Measurements from ENCODE around the gene LTBP1.

LTBP1 gene

DNA sequence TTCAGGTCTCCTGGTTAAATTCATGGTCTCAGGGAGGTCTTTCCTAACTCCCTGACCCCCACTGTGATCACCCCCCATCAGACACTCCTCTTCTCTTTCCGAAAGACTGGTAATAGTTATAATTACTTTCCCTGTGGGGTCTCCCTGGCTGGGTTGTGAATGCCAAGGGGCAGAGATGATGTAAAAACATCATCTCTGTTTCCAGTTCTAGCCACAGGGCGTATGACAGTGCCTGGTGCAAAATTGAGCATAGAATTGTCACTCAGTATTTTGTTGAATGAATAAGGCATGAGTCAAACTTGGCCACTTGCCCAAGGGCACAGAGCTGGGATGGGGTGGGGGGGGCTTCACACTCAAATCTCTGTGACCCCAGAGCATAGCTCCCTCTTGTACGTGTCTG lies 65.2 kb downstream of the LTBP1 start:
- DNase-seq (ENCODE audit: low read depth in 2 of 2), result no peak

DNA sequence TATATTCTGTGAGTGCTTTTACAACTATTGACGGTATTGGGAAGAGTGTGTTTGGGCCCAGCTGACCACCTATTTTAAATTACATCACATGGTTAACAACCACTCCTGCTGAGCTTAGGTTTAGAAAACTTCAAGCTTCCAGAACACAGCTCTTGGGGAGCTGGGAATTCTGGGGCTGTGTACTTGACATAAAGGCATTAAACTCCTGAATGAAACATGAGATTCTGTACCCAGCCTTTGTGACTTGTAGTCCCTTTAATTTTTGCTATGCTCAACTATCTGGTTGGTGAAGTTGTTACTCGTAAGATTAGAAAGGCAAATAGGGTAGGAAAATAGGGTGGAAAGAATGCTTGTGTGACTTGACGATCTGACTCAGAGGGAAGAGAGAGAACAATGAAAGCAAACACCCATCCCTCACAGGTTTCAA lies 66.9 kb downstream of the LTBP1 start:
- DNase-seq (ENCODE audit: low read depth in 2 of 2), result no peak

DNA sequence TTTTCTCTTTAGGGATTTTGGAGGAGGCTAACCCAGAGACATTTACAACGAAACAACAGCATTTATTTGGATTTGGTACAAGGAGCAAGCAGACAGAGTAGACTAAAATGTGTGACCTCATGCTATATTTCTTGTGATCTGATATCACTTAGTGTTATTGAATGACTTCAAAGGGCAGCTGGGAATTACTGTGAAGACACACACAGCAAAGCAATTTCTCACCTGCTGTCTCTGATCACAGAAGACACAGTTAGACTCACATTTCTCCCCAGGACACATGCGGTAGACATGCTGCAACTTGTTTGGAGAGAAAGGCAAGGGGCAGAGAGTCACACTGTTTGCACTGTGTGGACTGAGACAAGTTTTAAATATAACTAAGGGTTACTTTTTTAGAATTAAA lies 67.5 kb downstream of the LTBP1 start:
- no peak for DNase-seq (ENCODE audit: low read depth in 2 of 2)

DNA sequence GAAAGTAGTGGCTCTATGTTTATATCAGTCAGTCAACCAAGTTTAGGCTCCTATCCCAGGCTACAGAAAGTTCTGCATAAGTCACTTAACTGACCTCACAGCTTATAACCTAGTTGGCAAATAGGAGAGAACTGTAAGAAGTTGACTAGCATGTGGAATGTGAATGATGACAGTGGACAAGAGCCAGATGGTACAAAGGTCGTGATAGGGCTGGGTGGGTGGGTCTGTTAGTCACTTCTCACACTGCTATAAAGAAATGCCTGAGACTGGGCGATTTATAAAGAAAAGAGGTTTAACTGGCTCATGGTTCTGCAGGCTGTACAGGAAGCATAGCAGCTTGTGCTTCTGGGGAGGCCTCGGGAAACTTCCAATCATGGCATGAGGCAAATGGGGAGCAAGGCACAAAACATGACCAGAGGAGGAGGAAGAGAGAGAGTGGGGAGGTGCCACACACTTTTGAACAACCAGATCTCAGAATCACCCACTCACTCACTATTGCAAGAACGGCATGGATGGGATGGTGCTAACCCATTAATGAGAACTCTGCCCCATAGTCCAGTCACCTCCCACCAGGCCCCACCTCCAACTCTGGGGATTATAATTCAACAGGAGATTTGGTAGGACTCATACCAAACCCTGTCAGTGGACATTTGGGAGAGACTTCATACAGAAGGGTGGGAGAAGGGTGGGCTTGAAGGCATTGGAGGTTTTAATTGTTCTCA lies 68.8 kb downstream of the LTBP1 start:
- DNase-seq (ENCODE audit: low read depth in 2 of 2), result no peak

DNA sequence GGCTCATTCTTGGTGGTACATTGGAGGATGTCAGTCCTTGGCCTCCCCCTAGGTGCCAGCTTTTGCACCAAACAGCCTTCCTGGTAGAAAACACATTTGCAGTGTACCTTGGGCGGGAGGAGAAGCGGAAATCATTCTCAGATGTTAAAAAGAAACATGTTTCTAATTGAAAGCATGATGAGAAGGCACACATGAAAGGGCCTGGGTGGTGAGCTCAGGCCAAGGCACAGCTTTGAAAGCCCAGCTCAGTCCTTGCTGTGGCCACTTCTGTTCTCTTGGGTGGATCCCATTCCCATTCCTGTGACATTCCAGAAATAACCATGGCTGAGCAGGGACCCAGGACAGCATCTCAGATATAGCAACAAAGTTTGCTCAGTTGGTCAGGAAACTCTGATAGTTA lies 71.5 kb downstream of the LTBP1 start:
- no peak for DNase-seq (ENCODE audit: low read depth in 2 of 2)

DNA sequence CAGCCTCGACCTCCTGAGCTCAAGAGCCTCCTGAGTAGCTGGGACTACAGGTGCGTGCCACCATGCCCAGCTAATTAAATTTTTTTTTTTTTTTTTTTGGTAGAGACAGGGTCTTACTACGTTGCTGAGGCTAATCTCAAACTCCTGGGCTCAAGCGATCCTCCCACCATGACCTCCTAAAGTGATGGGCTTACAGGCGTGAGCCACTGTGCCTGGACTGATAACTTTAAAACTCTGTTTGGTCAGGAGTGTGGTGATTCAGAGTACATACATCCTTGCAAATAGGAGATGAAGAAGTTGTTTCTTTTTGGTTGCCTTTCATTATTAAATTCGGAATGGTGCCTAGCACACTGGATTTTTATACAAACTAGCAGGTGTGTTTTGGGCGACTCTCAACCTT lies 73.0 kb downstream of the LTBP1 start:
- DNase-seq (ENCODE audit: low read depth in 2 of 2), result no peak

DNA sequence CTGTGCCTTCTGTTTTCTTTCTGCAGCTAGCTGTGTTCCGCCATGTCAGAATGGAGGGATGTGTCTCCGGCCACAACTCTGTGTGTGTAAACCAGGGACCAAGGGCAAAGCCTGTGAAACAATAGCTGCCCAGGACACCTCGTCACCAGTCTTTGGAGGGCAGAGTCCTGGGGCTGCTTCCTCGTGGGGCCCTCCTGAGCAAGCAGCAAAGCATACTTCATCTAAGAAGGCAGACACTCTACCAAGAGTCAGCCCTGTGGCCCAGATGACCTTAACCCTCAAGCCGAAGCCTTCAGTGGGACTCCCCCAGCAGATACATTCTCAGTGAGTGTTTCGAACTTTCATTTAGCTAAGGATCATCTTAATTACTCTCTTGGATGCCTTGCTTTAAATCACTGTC lies 74.1 kb downstream of the LTBP1 start:
- no peak for DNase-seq (ENCODE audit: low read depth in 2 of 2)

DNA sequence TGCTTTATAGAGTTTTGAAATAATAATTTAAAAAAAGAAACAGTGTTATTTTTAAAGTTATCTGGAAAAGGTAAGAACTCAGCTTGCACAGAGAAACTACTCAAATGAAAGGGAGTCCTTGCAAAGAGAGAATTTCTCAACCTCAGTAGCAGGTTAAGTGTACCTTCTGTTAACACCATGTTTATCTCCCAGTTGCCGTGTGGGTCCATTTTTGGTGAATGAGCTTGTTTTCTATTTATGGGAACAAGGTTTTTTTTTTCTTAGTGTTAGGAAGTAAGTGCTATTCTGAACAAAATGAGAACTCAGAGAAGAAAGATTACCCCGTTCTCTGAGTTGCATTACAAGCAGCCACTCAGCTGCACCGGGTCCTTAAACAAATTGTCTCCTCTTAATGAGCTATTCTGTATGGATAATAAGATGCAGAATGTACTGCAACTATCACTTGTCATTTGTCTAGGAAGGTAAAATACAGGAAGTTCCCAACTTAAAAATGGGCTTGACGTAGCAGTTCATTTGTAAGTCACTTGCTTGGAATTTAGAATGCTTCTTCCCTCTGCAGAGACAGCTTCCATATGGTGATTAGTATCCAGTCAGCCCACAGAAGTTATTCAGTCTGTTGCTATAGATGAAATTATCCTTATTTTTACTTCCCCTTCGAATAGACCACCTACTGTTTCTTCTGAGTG lies 74.9 kb downstream of the LTBP1 start:
- DNase-seq (ENCODE audit: low read depth in 2 of 2), result no peak

DNA sequence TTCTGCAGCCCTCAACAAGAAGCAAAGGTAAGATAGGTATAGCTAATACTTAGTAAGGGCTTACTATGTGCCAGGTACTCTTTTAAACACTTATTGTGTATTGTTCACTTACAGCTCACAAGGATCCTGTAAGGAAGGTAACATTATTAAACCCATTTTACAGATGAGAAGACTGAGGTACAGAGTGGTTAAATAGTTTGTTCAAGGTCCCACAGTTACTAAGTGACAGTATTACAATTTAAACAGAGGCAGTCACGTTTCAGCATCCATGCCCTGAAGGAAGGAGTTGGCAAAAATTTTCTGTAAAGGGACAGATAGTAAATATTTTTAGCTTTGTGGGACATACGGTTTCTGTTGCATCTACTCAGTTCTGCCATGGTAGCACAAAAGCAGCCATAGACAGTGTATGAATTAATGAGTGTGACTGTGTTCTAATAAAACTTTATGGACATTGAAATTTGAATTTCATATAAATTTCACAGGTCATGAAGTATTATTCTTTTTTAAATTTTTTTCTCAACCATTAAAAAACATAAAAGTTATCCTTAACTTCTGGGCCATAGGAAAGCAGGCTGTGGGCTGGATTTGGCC lies 75.7 kb downstream of the LTBP1 start:
- DNase-seq (ENCODE audit: low read depth in 2 of 2), result no peak

DNA sequence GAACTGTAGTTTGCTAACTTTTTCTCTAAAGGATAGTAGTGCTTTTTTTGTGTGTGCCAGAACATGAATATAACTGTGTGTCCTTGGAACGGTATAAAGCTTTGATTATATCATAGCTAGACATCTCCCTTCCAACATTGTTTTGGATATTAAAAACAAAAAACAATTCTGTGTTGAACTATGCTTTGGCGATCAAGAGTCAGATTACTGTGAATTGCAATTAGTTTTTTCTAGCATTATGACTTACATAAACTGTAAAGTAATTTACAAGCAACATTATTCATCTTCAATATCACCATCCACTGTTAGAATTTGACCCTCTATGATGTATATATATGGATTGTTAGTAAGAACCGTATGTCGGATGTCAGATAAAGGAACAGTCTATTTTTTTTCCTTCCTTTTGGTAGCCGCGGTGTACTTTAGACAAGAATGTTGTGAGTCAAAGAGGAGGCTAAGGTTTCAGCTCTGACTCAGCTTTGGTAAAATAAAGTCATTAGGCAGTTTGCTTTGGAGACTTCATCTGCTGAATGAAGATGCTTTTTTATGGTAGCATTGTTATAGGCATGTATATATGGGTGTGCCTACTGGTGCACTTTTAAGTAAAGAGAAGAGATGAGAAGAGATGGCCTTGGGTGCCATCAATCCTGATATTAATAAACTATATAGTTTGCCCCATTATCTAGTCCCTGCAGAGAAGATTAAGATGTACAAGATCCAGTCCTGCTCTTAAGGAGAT lies 76.4 kb downstream of the LTBP1 start:
- no peak for DNase-seq (ENCODE audit: low read depth in 2 of 2)

DNA sequence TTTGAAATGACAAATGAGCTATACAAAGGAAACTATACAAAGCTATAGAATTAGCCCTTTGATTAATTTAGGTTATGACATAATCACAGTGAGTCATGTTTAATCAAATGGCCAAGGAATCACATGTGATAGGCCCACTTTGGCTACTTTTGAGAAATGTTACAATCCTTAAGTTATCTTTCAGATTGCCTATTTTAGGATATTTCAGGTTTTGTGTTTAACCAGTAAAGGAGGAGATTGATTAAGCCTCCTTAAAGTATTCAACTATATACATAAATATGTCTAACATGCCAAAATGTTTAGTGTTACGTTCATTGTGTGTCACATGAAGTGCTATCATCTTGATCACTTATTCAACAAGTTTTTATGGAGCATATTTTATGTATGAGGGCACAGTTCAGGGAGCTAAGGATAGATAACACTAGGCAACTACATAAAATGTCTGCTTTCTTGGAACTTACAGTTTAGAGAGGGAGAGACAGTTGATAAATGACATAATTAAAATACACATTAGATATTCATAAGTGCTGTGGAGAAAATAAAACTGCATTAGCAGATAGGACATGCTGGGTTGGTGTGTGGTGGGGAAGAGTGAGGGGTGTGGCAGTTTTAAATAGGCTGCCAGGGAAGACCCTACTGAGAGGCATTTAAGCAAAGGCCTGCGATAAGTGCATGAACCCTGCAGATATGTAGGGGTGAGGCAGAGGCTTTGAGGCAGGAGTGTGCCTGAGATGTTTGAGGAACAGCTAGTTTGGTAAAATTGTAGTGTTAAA lies 77.2 kb downstream of the LTBP1 start:
- no peak for DNase-seq (ENCODE audit: low read depth in 2 of 2)

DNA sequence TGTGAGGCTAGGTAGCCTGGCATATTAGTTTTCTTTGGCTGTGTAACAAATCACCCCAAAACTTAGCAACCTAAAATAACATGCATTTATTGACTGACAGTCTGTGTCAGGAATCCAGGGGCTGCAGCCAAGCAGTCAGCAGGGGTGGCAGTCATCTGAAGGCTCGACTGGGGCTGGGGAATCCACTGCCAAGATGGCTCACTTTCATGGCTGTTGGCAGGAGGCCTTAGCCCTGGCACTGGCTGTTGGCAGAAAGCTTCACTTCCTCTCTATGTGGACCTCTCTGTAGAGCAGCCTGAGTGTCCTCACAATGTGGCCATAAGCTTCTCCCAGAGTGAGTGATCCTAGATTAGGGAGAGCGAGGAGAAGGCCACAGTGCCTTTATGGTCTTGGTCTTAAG lies 78.0 kb downstream of the LTBP1 start:
- no peak for DNase-seq (ENCODE audit: low read depth in 2 of 2)

DNA sequence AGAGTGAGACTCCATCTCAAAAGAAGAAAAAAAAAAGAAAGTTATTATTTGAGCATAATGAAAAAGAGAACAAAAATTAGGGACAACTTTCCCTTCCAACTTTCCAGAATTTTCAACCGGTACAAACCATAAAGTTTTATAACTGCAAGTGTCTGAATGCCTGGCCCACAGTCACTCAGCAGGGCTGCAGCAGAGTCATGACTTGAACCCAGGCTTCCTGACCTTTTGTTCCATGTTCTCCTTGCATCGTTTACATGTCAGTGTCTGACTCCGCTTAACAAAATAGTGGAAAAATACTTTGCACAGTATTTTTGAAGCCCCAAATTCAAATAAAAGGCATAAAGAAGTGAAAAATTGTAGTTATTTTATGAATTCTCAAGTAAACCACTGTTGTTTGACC lies 82.7 kb downstream of the LTBP1 start:
- DNase-seq (ENCODE audit: low read depth in 2 of 2), result no peak

DNA sequence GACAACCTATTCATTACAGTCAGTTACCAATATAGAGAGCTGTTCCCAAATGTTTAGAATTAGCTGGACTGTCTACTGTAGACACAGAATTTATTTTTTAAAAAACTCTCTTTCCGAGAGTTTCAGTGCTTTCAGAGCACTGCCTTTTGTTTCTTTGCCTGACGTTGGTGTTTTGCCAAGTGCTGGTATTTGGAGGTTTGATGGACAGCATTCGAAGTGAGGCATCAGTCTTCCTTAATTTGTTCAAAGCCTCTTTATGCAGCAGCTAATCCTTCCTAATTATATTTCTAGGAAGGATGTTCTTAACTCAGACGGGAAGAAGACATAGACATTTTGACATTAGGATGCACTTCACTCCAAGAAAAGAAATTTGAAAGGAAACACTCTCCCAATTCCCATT lies 83.2 kb downstream of the LTBP1 start:
- DNase-seq (ENCODE audit: low read depth in 2 of 2), result no peak

DNA sequence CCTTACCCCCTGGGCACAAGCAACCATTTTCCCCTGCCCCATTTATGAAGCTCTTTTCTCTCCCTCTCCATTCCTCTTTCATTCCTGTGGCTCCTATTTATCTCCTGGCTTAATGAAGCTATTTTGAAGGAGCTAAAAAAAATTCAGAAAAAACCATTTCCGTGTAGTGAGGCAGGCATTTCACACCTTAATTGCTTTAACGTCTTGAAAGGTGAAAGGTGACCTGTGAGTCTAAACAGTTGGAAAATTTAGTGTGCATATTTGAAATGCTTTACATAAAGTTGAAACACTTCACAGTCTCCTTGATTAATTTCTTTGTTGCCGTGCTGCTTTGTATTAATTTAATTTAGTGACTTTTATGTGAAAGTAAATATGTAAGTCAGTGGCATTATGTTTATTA lies 83.6 kb downstream of the LTBP1 start:
- DNase-seq (ENCODE audit: low read depth in 2 of 2), result no peak

DNA sequence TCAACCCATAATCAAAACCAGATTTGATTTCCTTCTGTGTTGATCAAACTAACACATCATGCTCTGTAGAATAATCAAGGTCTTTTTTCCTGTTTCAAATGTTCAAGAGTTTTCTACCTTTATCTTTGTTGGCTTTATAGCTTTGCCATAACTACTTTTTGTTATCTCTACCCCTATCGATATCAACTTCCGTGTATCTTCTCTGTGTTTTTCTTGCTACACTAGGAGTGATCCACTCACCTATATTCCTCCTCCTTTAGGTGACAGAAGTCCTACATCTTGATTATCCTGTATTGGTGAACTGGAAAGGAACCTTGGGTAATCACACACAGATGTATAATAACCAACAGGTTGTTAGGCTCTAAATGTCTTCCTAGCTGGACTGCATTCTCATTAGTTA lies 85.5 kb downstream of the LTBP1 start:
- DNase-seq (ENCODE audit: low read depth in 2 of 2), result no peak

DNA sequence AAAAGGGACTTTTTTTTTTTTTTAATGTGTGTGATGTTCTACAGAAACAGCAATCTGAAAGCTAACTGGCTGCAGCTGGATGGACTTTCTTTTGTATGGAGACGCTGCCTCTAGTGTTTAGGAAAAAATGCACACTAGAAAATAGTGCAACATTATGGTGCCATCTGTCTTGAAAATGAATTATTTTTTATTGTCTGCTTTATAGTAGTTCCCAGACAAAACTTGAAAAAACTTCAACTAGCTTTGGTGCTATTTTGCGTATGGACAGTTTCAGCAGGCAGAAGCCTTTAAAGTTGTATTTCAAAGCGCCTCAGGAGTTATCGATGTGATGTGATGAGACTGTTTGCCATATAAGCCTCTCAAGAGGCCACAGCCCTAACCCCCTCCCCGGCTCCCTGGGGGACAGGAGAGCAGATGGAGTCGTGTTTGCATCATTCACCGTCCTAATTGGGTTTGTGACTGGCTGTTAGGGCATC lies 86.9 kb downstream of the LTBP1 start:
- DNase-seq (ENCODE audit: low read depth in 2 of 2), result no peak

DNA sequence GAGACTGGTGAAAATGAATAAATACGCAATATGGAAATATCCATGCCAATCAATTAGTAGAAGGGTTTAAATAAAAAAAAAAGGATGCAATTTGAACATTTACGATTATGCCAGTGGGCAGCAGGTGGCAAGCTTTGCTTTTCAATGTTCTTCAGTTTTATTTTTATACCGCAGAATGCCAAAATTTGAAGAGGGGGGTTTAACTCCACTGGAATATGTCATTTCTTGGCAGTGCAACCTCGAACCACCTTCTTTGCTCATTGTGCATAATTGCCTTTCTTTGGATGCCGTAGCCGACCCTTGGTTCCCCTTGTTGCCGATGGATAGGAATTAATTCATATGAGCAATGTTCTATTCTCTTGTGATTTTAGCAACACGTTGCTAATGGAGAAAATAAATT lies 88.0 kb downstream of the LTBP1 start:
- DNase-seq (ENCODE audit: low read depth in 2 of 2), result no peak

DNA sequence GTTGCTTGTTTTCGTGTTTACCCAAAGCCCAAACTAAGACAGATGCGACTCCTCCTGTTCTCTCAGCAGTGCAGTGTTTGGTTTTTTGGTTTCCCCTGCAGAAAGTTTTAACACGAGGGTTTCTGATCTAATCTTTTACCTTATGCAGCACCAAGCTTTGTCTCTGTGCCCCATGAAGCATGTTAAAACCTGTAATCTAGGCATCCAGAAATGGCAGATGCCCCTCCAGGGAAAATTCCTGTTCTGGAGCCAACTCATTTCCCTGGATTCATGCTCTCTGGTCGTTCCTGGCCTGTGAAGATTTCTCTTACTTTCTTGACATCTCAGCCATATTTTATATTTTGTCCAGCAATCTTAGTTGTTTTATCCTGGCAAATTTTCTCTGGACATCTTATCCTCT lies 91.5 kb downstream of the LTBP1 start:
- no peak for DNase-seq (ENCODE audit: low read depth in 2 of 2)

DNA sequence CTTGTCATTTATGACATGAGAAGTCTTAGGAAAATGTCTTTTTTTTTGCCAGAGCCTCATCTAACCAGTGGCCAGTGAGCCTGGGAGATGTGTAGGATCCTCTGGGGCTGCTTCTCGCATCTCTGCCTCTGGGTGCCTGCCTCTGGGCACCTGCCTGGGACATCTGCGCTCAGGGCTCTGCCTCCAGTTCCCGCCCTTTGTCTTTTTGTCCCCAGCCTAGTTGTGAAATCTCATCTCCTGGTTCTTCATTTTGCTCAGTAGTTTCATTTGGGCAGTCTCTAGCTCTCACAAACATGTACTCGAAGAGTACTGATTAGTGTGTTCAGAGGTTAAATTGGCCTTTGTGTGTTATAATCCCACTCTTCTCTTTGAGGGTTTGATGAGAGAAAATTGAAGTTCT lies 92.0 kb downstream of the LTBP1 start:
- no peak for DNase-seq (ENCODE audit: low read depth in 2 of 2)

DNA sequence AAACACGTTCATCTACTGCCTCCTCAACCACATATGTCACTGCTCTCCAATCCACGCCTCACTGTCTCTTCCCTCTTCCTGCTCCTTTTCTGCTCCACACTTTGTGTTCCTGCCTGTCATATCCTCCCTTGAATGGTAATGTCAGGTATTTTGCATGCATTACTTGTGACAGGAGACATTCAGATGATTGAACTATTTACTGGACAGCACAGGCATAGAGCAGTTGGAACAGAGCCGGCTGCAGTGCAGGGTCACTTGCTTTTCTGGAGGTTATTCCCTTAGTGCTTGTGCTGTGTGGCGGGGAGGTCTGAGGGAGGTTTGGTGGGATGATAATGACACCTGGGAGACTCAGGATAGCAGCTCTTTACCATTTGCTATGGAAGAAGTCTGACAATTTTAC lies 93.8 kb downstream of the LTBP1 start:
- no peak for DNase-seq (ENCODE audit: low read depth in 2 of 2)

DNA sequence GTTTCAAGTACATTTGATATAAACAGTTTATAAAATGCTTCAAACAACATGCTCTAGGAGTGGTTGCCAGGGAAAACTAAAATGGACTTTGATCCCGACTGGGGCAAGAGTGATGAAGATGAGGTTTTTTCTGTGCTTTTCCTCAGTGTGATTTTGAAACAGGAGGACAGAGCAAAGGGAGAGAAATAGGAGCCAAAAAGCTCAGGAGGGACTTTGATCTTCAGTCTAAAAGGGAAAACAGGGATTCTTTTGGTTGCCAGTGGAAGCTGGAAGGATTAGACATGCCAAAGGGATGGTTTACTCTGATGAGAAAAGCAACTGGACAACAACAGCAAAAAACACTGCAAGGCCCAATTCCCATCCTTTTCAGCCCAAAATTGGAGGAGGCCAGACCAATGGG lies 95.5 kb downstream of the LTBP1 start:
- DNase-seq (ENCODE audit: low read depth in 2 of 2), result no peak

Measured in stimulated activated CD4-positive, alpha-beta T cell treated with anti-CD3 and anti-CD28 coated beads, Interleukin-1b, Interleukin-23, amount 100 ng/mL, for 4 hours (primary cell).